Effector memory CD4-positive, alpha-beta T cell (primary cell): Measurements from ENCODE around the gene GLO1.
"Not testable (repeated sequence)": the region's sequence is repeated elsewhere in the genome, so short reads cannot be mapped to it uniquely, and the experiment has no call there.

ENCODE experiments used
- DNase-seq, 3 donors: peaks; one replicate each; pipeline ENCODE4 v3.0.0-alpha.2; 2020
- H3K27ac ChIP-seq: 2 replicates; pipeline ENCODE4 v1.7.0; 2013; ENCODE audit warnings: mild to moderate bottlenecking, low read length, moderate library complexity; ENCODE audit not compliant: insufficient read depth, poor library complexity, severe bottlenecking
- H3K27me3 ChIP-seq: replicated peaks from 2 replicates; pipeline ENCODE4 v1.7.0; 2013; ENCODE audit warnings: mild to moderate bottlenecking, low read length; ENCODE audit not compliant: insufficient read depth, control insufficient read depth, poor library complexity, severe bottlenecking
- H3K36me3 ChIP-seq: 2 replicates; pipeline ENCODE4 v1.7.0; 2013; ENCODE audit warnings: mild to moderate bottlenecking, low read length, moderate library complexity; ENCODE audit not compliant: control insufficient read depth, insufficient read depth
- H3K4me1 ChIP-seq: 2 replicates; pipeline ENCODE4 v1.7.0; 2013; ENCODE audit warnings: low read length, mild to moderate bottlenecking; ENCODE audit not compliant: control insufficient read depth, insufficient read depth, poor library complexity, severe bottlenecking
- H3K4me3 ChIP-seq: 2 replicates; pipeline ENCODE4 v1.7.0; 2013; ENCODE audit warnings: low read length, low read depth, mild to moderate bottlenecking; ENCODE audit not compliant: insufficient read depth, poor library complexity, severe bottlenecking
- H3K9me3 ChIP-seq: 2 replicates; pipeline ENCODE4 v1.7.0; 2013; ENCODE audit warnings: mild to moderate bottlenecking, low read length, moderate library complexity; ENCODE audit not compliant: control insufficient read depth

The GLO1 gene

DNA sequence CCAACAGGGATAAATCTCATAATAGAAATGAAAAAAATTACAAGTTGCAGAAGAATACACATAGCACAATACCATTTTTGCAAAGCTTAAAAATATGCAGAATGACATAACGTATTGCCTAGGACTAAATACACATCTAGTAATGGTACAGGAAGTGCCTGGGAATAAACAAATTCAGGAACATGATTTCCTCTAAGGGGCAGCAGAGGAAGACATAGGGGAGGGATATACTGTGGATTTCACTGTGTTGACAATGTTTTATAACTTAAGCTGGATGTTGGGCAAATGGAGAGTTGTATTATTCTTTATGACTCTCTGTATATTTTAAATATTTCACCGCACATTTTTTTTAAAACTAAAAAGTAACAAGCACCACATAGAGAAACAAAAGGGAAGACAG is 5.6 kb upstream of the GLO1 start:
- H3K4me3 ChIP-seq: no peak overlapping the region
- no peak overlapping the region for H3K27ac ChIP-seq
- no peaks in the 10 kb centered on the region for H3K27me3 ChIP-seq
- no peak for DNase-seq
- no peaks in the 10 kb centered on the region for H3K9me3 ChIP-seq
- no peaks in the 10 kb centered on the region for H3K36me3 ChIP-seq
- no peaks in the 10 kb centered on the region for H3K4me1 ChIP-seq

DNA sequence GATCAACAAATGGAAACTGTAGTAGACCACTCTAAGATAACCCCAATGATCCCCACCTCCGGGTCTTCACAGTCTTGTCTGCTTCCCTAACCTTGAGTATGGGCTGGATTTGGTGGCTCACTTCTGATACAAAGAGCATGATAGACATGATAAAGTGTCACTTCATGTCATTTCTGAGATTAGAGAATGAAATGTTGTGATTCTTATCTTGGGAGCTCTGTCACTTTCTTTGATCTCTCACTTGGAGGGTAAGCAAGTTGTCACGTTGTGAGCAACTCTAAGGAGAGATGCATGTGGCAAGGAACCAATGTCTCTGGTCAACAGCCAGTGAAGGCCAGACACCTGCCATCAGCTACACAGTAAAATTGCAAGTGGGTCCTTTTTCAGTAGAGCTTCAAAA is 3.0 kb upstream of the GLO1 start:
- DNase-seq: no peak
- H3K27ac ChIP-seq: no peak overlapping the region
- no peaks in the 10 kb centered on the region for H3K9me3 ChIP-seq
- no peak overlapping the region for H3K4me3 ChIP-seq
- peaks cover 4% of the 10 kb centered on the region for H3K4me1 ChIP-seq
- no peaks in the 10 kb centered on the region for H3K27me3 ChIP-seq
- H3K36me3 ChIP-seq: no peaks in the 10 kb centered on the region

GRCh38 chr6:38703949-38704590 is 1.1 kb upstream of the GLO1 start:
- Histone ChIP-seq H3K9me3 (no peaks in the 10 kb centered on the region), H3K36me3 (no peaks in the 10 kb centered on the region), H3K27me3 (no peaks in the 10 kb centered on the region), H3K27ac (no peak overlapping the region), H3K4me1 (peaks cover 4% of the 10 kb centered on the region), H3K4me3 (no peak overlapping the region)
- DNase-seq: no peak

DNA sequence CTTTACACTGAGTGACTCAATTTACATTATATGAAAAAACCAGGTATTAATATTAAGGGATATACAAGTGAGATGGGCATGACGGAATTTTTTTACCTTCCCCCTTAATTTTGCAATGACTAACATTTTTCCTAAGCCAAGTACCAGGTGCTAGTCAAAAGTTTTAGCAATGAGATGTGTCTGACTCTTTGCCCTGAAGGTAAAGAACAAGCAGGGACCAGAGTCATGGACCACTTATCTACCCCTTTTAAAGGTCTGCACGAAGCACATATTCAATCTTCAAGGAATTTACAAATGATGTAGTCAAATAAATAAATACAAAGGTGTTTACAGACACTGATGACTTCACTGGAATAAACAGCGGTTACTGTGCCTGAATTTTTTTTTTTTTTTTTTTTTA is 1.4 kb downstream of the GLO1 start:
- no peak for DNase-seq
- Histone ChIP-seq H3K4me1 (peaks cover 4% of the 10 kb centered on the region), H3K27ac (no peak overlapping the region), H3K4me3 (no peak overlapping the region), H3K36me3 (no peaks in the 10 kb centered on the region), H3K27me3 (no peaks in the 10 kb centered on the region), H3K9me3 (no peaks in the 10 kb centered on the region)

DNA sequence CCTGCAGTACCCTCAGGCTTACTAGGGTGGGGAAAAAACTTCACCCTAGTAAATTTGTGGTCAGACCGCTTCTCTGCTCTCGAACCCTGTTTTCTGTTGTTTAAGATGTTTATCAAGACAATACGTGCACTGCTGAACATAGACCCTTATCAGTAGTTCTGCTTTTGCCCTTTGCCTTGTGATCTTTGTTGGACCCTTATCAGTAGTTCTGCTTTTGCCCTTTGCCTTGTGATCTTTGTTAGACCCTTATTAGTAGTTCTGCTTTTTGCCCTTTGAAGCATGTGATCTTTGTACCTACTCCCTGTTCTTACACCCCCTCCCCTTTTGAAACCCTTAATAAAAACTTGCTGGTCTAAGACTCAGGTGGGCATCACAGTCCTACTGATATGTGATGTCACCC is 3.2 kb downstream of the GLO1 start:
- not testable (repeated sequence) for H3K4me3 ChIP-seq, H3K36me3 ChIP-seq, H3K9me3 ChIP-seq, H3K27ac ChIP-seq, H3K4me1 ChIP-seq, H3K27me3 ChIP-seq, DNase-seq

DNA sequence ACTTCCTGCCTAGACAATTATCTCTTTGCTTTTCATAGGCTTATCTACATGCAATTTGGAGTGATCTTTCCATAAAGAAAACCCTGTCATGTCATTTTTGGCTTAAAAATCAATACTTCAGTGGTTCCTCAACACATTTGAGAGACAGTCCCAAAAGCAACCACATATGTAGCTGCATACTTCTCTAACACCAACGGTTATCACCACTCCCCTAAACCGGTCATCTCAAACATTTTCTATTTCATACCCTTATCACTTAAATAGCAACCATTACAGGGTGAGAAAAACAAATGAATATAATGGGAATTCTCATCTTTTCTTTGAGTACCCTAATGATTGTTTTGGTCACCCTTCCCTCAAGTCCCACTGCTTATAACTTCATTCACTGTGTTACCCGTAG is 5.1 kb downstream of the GLO1 start:
- no peak for DNase-seq
- Histone ChIP-seq H3K27me3 (no peaks in the 10 kb centered on the region), H3K4me3 (no peak overlapping the region), H3K27ac (no peak overlapping the region), H3K4me1 (peaks cover 4% of the 10 kb centered on the region), H3K36me3 (no peaks in the 10 kb centered on the region), H3K9me3 (no peaks in the 10 kb centered on the region)

DNA sequence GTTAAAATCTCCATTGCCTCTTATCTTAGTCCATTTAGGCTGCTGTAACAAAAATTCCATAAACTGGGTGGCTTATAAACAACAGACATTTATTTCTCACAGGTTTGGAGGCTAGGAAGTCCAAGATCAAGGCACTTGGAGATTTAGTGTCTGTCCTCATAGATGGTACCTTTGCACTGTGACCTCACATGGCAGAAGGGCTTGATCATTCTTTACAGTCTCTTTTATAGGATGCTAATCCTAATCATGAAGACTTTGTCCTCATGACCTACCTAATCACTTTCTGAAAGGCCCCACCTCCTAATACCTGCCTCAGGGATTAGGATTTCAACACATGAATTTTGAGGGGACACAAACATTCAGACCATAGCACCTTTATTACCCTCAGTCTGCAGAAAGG is 6.6 kb downstream of the GLO1 start:
- no peak for DNase-seq
- Histone ChIP-seq H3K4me3 (no peak overlapping the region), H3K9me3 (no peaks in the 10 kb centered on the region)

DNA sequence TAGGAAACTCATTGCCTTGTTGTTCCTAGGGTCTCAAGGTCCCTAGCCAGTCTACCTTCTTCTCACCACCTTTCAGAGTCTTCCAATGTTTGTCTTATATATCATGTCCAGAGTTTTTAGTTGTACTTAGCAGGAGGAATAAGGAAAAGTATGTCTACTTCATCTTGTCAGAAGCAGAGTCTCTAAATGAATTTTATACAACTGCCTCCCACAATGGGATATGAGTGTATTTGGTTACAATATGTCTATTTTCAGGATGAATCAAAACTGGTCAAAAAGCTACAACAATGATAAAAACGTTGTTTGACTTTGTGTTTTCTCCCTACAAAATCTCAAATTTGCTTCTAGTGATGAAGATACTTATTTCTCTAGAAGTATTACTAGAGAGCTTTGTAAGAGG is 7.0 kb downstream of the GLO1 start:
- DNase-seq: no peak
- no peak overlapping the region for H3K4me3 ChIP-seq

More for the DNA sequence above, 6.6 kb downstream of the GLO1 start:
- no peak overlapping the region for H3K27ac ChIP-seq
- no peaks in the 10 kb centered on the region for H3K27me3 ChIP-seq
- no peaks in the 10 kb centered on the region for H3K36me3 ChIP-seq
- no peaks in the 10 kb centered on the region for H3K4me1 ChIP-seq

GRCh38 chr6:38695227-38695900 is 7.6 kb downstream of the GLO1 start:
- Histone ChIP-seq H3K9me3 (no peaks in the 10 kb centered on the region), H3K27me3 (no peaks in the 10 kb centered on the region), H3K4me3 (no peak overlapping the region), H3K4me1 (no peaks in the 10 kb centered on the region), H3K27ac (no peak overlapping the region), H3K36me3 (no peaks in the 10 kb centered on the region)
- DNase-seq: no peak

More for the DNA sequence above, 7.0 kb downstream of the GLO1 start:
- Histone ChIP-seq H3K9me3 (no peaks in the 10 kb centered on the region), H3K27me3 (no peaks in the 10 kb centered on the region), H3K36me3 (no peaks in the 10 kb centered on the region), H3K27ac (no peak overlapping the region), H3K4me1 (no peaks in the 10 kb centered on the region)

GRCh38 chr6:38688579-38689087 is 14.3 kb downstream of the GLO1 start:
- H3K27ac ChIP-seq: no peak overlapping the region
- H3K4me1 ChIP-seq: no peaks in the 10 kb centered on the region
- H3K27me3 ChIP-seq: no peaks in the 10 kb centered on the region
- no peaks in the 10 kb centered on the region for H3K9me3 ChIP-seq
- H3K36me3 ChIP-seq: no peaks in the 10 kb centered on the region
- H3K4me3 ChIP-seq: no peak overlapping the region
- DNase-seq: no peak
